Measurements from ENCODE around the gene RPN1. TPM values are rescaled to one million over a fixed set of nuclear protein-coding genes. Genes with fewer than 3 reads are reported as not detected.
A peak's percentile ranks its signal among the peaks of the same experiment; 100 is the strongest.

Gene RPN1
- total and polyA plus RNA-seq, 2 of the 13 experiments (the other 11 are each of a cell fraction or from before 2014, with no cell fraction given), result 290 to 342 TPM

- peak; percentile 86 for FAIRE-seq
- ChIA-PET CTCF (ENCODE audit: low intra/inter-chr PET ratio, low total read pairs) (interaction anchor here (1.2 to 2.4 kb wide), 3 partner anchors 14 to 255 kb away, joined by 3 to 12 read pairs (median 10); no protein-coding TSS in a partner anchor), POLR2A (interaction anchor here (2.0 kb wide), 1 partner anchor 14 kb away, joined by 8 read pairs; no protein-coding TSS in a partner anchor)
- peak; percentile 98 for ATAC-seq
- DNase-seq (ENCODE audit: low spot score), result peak; percentile 58
- 15% methylated on average over 5 of the region's 8 CpGs for WGBS (ENCODE audit: low lambda C conversion rate)
- Histone ChIP-seq H3K27ac (ENCODE audit: extremely low read length, insufficient read depth, low read length) (no peak overlapping the region), H4K20me1 (ENCODE audit: insufficient read depth, low read length) (no peaks in the 10 kb centered on the region), H2AFZ (ENCODE audit: low read length) (no peak overlapping the region), H3K79me2 (ENCODE audit: insufficient read depth, low read length) (no peaks in the 10 kb centered on the region), H3K27me3 (ENCODE audit: control insufficient read depth in 1 of 2, insufficient read depth in 2 of 2, low read length in 2 of 2) (peaks cover 0 to 2% of the 10 kb centered on the region in 2 experiments; a peak in 2 of 5 replicates), H3K4me3 (replicated peaks in 1 of 3; ENCODE audit: insufficient read depth in 1 of 3, low read depth in 2 of 3, low read length in 3 of 3) (no peak overlapping the region), H3K4me1 (ENCODE audit: insufficient read depth, low read length) (peaks cover 19% of the 10 kb centered on the region), H3K36me3 (replicated peaks in 1 of 2; ENCODE audit: control insufficient read depth in 1 of 2, insufficient read depth in 2 of 2, low read length in 2 of 2) (no peaks in the 10 kb centered on the region), H3K9ac (ENCODE audit: insufficient read depth, low read depth, low read length) (no peak overlapping the region), H3K4me2 (ENCODE audit: low read depth, low read length) (no peak overlapping the region), H3K9me3 (ENCODE audit: low read length) (no peaks in the 10 kb centered on the region)
- intact Hi-C loops (cut with micrococcal nuclease; ENCODE audit: unreplicated experiment), result loop anchor here (1.0 kb wide), 1 partner anchor 14 kb away; no protein-coding TSS in a partner anchor
- in situ Hi-C loops (cut with HindIII; ENCODE audit: extremely low pct_ligation_motif_present, low pct_unique_long_range_greater_than_20kb), result no loop called here
- BruUV-seq (replicated peaks), result no TSS peak
- no peak for TF ChIP-seq ZNF296 (CRISPR knock-in tag; conservative IDR thresholded peaks at IDR 0.05)
- no peak for TF ChIP-seq ZNF784 (CRISPR knock-in tag; IDR thresholded peaks at IDR 0.05; ENCODE audit: borderline replicate concordance)
- no peak for TF ChIP-seq ZBTB21 (CRISPR knock-in tag; IDR thresholded peaks at IDR 0.05)
- no peak for TF ChIP-seq ZNF550 (CRISPR knock-in tag; IDR thresholded peaks at IDR 0.05; ENCODE audit: borderline replicate concordance)
- TF ChIP-seq GMEB1 (CRISPR knock-in tag; IDR thresholded peaks at IDR 0.05; ENCODE audit: borderline replicate concordance), result no peak
- TF ChIP-seq SP2 (CRISPR knock-in tag; IDR thresholded peaks at IDR 0.05), result no peak
- TF ChIP-seq STAT6 (CRISPR knock-in tag; IDR thresholded peaks at IDR 0.05; ENCODE audit: borderline replicate concordance), result no peak
- TF ChIP-seq TSC22D2 (CRISPR knock-in tag; IDR thresholded peaks at IDR 0.05; ENCODE audit: borderline replicate concordance), result no peak
- no peak for TF ChIP-seq PHF5A (CRISPR knock-in tag; IDR thresholded peaks at IDR 0.05; ENCODE audit: low read depth, unreplicated experiment)
- TF ChIP-seq ZNF496 (CRISPR knock-in tag; IDR thresholded peaks at IDR 0.05; ENCODE audit: insufficient replicate concordance), result no peak
- no peak for TF ChIP-seq MTERF4 (CRISPR knock-in tag; IDR thresholded peaks at IDR 0.05)
- TF ChIP-seq ELF4 (CRISPR knock-in tag; IDR thresholded peaks at IDR 0.05; ENCODE audit: borderline replicate concordance), result no peak
- no peak for TF ChIP-seq ZNF816 (CRISPR knock-in tag; IDR thresholded peaks at IDR 0.05; ENCODE audit: borderline replicate concordance)
- 0 out of 2 replicates have a peak, but pooled peaks have one; percentile 15 for TF ChIP-seq PAXIP1 (CRISPR knock-in tag; conservative IDR thresholded peaks at IDR 0.05)
Observed at GRCh38 chr3:128590948-128591347, 59.7 kb downstream of the RPN1 start.

All from HepG2 (cell line).